HG02870 (cell line): Measurements from ENCODE around the gene STARD3.
"Not testable (repeated sequence)": the region's sequence is repeated elsewhere in the genome, so short reads cannot be mapped to it uniquely, and the experiment has no call there.

Experiments used
- ATAC-seq: cut with Tn5 transposase; IDR thresholded peaks from one replicate; pipeline ENCODE4 v1.9.1; 2021; ENCODE audit warnings: mild to moderate bottlenecking, moderate library complexity; ENCODE audit not compliant: unreplicated experiment

The STARD3 gene

GRCh38 chr17:39687101-39687545 is 50.2 kb downstream of the STARD3 start:
- no peak for ATAC-seq

GRCh38 chr17:39687546-39688474 is 50.9 kb downstream of the STARD3 start, which contains the start of gene PGAP3:
Gene PGAP3, minus strand, starts transcription at chr17:39688057. Its CDS starts 43 bp downstream, at chr17:39688014.
- peak; percentile 84 for ATAC-seq

GRCh38 chr17:39688475-39688835 is 51.5 kb downstream of the STARD3 start:
- no peak for ATAC-seq

GRCh38 chr17:39688945-39689344 is 52.0 kb downstream of the STARD3 start:
- no peak for ATAC-seq

GRCh38 chr17:39694593-39694992 is 57.6 kb downstream of the STARD3 start:
- ATAC-seq, result no peak

GRCh38 chr17:39695089-39695474 is 58.1 kb downstream of the STARD3 start:
- ATAC-seq, result no peak

- no peak for ATAC-seq
Measured at GRCh38 chr17:39696731-39697130, 59.8 kb downstream of the STARD3 start.

GRCh38 chr17:39697961-39698360 is 61.0 kb downstream of the STARD3 start:
- ATAC-seq, result no peak

GRCh38 chr17:39699157-39699817 is 62.3 kb downstream of the STARD3 start:
- ATAC-seq, result not testable (repeated sequence)

- ATAC-seq, result no peak
Measured at GRCh38 chr17:39699818-39700147, 62.8 kb downstream of the STARD3 start, which contains the start of gene ERBB2. Gene ERBB2, plus strand, starts transcription at chr17:39700064. Its CDS starts 175 bp downstream, at chr17:39700239.

GRCh38 chr17:39700148-39700987 is 63.4 kb downstream of the STARD3 start:
- no peak for ATAC-seq

- ATAC-seq, result no peak
Measured at GRCh38 chr17:39701012-39701783, 64.3 kb downstream of the STARD3 start.

- ATAC-seq, result no peak
Measured at GRCh38 chr17:39701784-39702422, 65.0 kb downstream of the STARD3 start.

- no peak for ATAC-seq
Measured at GRCh38 chr17:39702901-39703893, 66.3 kb downstream of the STARD3 start.

GRCh38 chr17:39703913-39704312 is 67.0 kb downstream of the STARD3 start:
- no peak for ATAC-seq

GRCh38 chr17:39704821-39705551 is 68.0 kb downstream of the STARD3 start:
- ATAC-seq, result no peak

- ATAC-seq, result no peak
Measured at GRCh38 chr17:39705786-39706348, 68.9 kb downstream of the STARD3 start.

GRCh38 chr17:39706383-39706782 is 69.4 kb downstream of the STARD3 start:
- ATAC-seq, result no peak
